Liver (tissue), 9 donors: ENCODE results near the gene BRINP3. TPM values are rescaled to one million over a fixed set of nuclear protein-coding genes. Genes with fewer than 3 reads are reported as not detected.
A peak's percentile ranks its signal among the peaks of the same experiment; 100 is the strongest.

Source experiments
- DNase-seq: peaks from one replicate; pipeline ENCODE4 v3.0.0-alpha.2; 2017; ENCODE audit warnings: low spot score
- H3K27ac ChIP-seq, 2 donors: one replicate each; pipeline ENCODE4 v1.7.0; 2013; ENCODE audit warnings: inconsistent platforms in 2 of 2, low read length in 2 of 2, control low read depth in 1 of 2, low read depth in 1 of 2, mild to moderate bottlenecking in 1 of 2
- H3K27me3 ChIP-seq, 4 donors: one replicate each; pipeline versions ENCODE4 v1.6.1 to v1.7.0; 2013; ENCODE audit warnings: low read length in 3 of 4, inconsistent platforms in 1 of 4, mild to moderate bottlenecking in 1 of 4, moderate library complexity in 1 of 4; ENCODE audit not compliant: control insufficient read depth in 4 of 4, insufficient read depth in 4 of 4
- H3K36me3 ChIP-seq, 4 donors: one replicate each; pipeline versions ENCODE4 v1.6.1 to v1.7.0; 2013; ENCODE audit warnings: low read length in 3 of 4, mild to moderate bottlenecking in 3 of 4, low read depth in 1 of 4, moderate library complexity in 1 of 4; ENCODE audit not compliant: control insufficient read depth in 4 of 4, insufficient read depth in 3 of 4
- H3K4me1 ChIP-seq, 4 donors: one replicate each; pipeline versions ENCODE4 v1.6.1 to v1.7.0; 2013; ENCODE audit warnings: low read length in 3 of 4, mild to moderate bottlenecking in 3 of 4, moderate library complexity in 1 of 4; ENCODE audit not compliant: control insufficient read depth in 4 of 4, insufficient read depth in 4 of 4
- H3K4me3 ChIP-seq, 3 donors: one replicate each; pipeline versions ENCODE4 v1.6.1 to v1.7.0; 2013; ENCODE audit warnings: low read length in 3 of 3, control low read depth in 1 of 3, low read depth in 1 of 3, mild to moderate bottlenecking in 1 of 3
- H3K9ac ChIP-seq, 2 donors: one replicate each; pipeline ENCODE4 v1.7.0; 2013; ENCODE audit warnings: low read length in 2 of 2, mild to moderate bottlenecking in 2 of 2, moderate library complexity in 2 of 2, control low read depth in 1 of 2, low read depth in 1 of 2
- H3K9me3 ChIP-seq, 4 donors: one replicate each; pipeline versions ENCODE4 v1.6.1 to v1.7.0; 2013; ENCODE audit warnings: low read length in 3 of 4; ENCODE audit not compliant: control insufficient read depth in 4 of 4
- ATF3 ChIP-seq: IDR thresholded peaks from 2 replicates; pipeline ENCODE4 v1.6.1; 2016; ENCODE audit warnings: antibody characterized with exemption
- CTCF ChIP-seq: fragments of 150-350 bp; IDR thresholded peaks from 2 replicates; pipeline ENCODE4 v1.5.1; 2017; ENCODE audit warnings: improper control_type of control experiment, low read depth, low read length; ENCODE audit not compliant: missing input control
- EGR1 ChIP-seq, 2 donors: IDR thresholded peaks; 2 replicates each; pipeline ENCODE4 v1.6.1; 2016 to 2018; ENCODE audit warnings: antibody characterized with exemption in 2 of 2, low read depth in 2 of 2
- FOXA1 ChIP-seq: IDR thresholded peaks from 2 replicates; pipeline ENCODE4 v1.6.1; 2016; ENCODE audit warnings: antibody characterized with exemption
- FOXA2 ChIP-seq: IDR thresholded peaks from 2 replicates; pipeline ENCODE4 v1.6.1; 2016; ENCODE audit warnings: antibody characterized with exemption
- GABPA ChIP-seq, 2 donors: IDR thresholded peaks in 1 of 2; conservative IDR thresholded peaks in 1 of 2; 2 replicates each; pipeline ENCODE4 v1.6.1; 2016; ENCODE audit warnings: antibody characterized with exemption in 2 of 2, mild to moderate bottlenecking in 1 of 2, moderate library complexity in 1 of 2
- HNF4A ChIP-seq, 2 donors: conservative IDR thresholded peaks; 2 replicates each; pipeline ENCODE4 v1.6.1; 2016; ENCODE audit warnings: antibody characterized with exemption in 2 of 2, mild to moderate bottlenecking in 2 of 2
- HNF4G ChIP-seq: IDR thresholded peaks from 2 replicates; pipeline ENCODE4 v1.6.1; 2016; ENCODE audit warnings: antibody characterized with exemption
- JUND ChIP-seq, 2 donors: IDR thresholded peaks; 2 replicates each; pipeline ENCODE4 v1.6.1; 2016; ENCODE audit warnings: antibody characterized with exemption in 2 of 2
- MAX ChIP-seq: IDR thresholded peaks from 2 replicates; pipeline ENCODE4 v1.6.1; 2016; ENCODE audit warnings: antibody characterized with exemption
- NR2F2 ChIP-seq: IDR thresholded peaks from 2 replicates; pipeline ENCODE4 v1.6.1; 2016; ENCODE audit warnings: antibody characterized with exemption
- RAD21 ChIP-seq, 2 donors: IDR thresholded peaks; 2 replicates each; pipeline ENCODE4 v1.6.1; 2016; ENCODE audit warnings: antibody characterized with exemption in 2 of 2, mild to moderate bottlenecking in 2 of 2
- REST ChIP-seq: IDR thresholded peaks from 2 replicates; pipeline ENCODE4 v1.6.1; 2016; ENCODE audit warnings: antibody characterized with exemption, mild to moderate bottlenecking
- RXRA ChIP-seq, 2 donors: IDR thresholded peaks; 2 replicates each; pipeline ENCODE4 v1.6.1; 2017 to 2018; ENCODE audit warnings: antibody characterized with exemption in 2 of 2, mild to moderate bottlenecking in 1 of 2
- SP1 ChIP-seq: IDR thresholded peaks from 2 replicates; pipeline ENCODE4 v1.6.1; 2018; ENCODE audit warnings: antibody characterized with exemption, mild to moderate bottlenecking
- TAF1 ChIP-seq: conservative IDR thresholded peaks from 2 replicates; pipeline ENCODE4 v1.6.1; 2016; ENCODE audit warnings: antibody characterized with exemption, mild to moderate bottlenecking
- YY1 ChIP-seq: IDR thresholded peaks from 2 replicates; pipeline ENCODE4 v1.6.1; 2016; ENCODE audit warnings: antibody characterized with exemption, mild to moderate bottlenecking
- ZBTB33 ChIP-seq: IDR thresholded peaks from 2 replicates; pipeline ENCODE4 v1.6.1; 2016; ENCODE audit warnings: antibody characterized with exemption
- WGBS: extraction: QIAGEN DNeasy Blood & Tissue Kit; methylation state at CpG from one replicate; pipeline ENCODE4 v1.1.7; 2013; 5-methylcytosine and 5-hydroxymethylcytosine counted together
- polyA plus RNA-seq, 2 donors: library from polyadenylated mRNA; stranded (reverse) in 1 of 2; unstranded in 1 of 2; fragments of 200-250 nt in 1 of 2; fragments of >200 nt in 1 of 2; fragmentation: Nextera tagmentation in 1 of 2; extraction: Ambion mirVana in 1 of 2; gene quantifications; one replicate each; pipeline versions ENCODE4 v1.2.1 to v1.2.3, GENCODE V29; 2013 to 2015
- total RNA-seq, 2 donors: library from RNA; depleted of rRNA; stranded (reverse); fragments of >200 nt; gene quantifications; one replicate each; pipeline ENCODE4 v1.2.3, GENCODE V29; 2014
- donor health status: healthy.
- donor health status: healthy.
- donor health status: healthy.
- donor health status: healthy.
- donor health status: healthy.

The BRINP3 gene
- total RNA-seq: not detected
- under 1 TPM in 1 of 2 donors, not detected in 1; 0.02 TPM for polyA plus RNA-seq

GRCh38 chr1:190477762-190478148, at the start of gene BRINP3:
Gene BRINP3 (minus strand): TSS chr1:190477864.
- TF ChIP-seq MAX (no peak), FOXA2 (no peak), RAD21 (IDR thresholded peaks at IDR 0.05) (no peak), RXRA (IDR thresholded peaks at IDR 0.05) (no peak), HNF4A (conservative IDR thresholded peaks at IDR 0.05) (no peak), ZBTB33 (no peak), EGR1 (IDR thresholded peaks at IDR 0.05; ENCODE audit: low read depth in 2 of 2) (no peak), GABPA (IDR thresholded peaks at IDR 0.05 in 1 of 2, conservative IDR thresholded peaks at IDR 0.05 in 1 of 2) (no peak), FOXA1 (no peak), JUND (IDR thresholded peaks at IDR 0.05) (no peak), SP1 (no peak), REST (no peak), YY1 (no peak), NR2F2 (no peak), CTCF (no peak), ATF3 (no peak), TAF1 (no peak)
- peaks cover 0 to 24% (median 9%) of the 10 kb centered on the region in 4 donors for H3K27me3 ChIP-seq
- H3K9ac ChIP-seq: no peak within 1 kb of the TSS
- no peaks in the 10 kb centered on the region for H3K36me3 ChIP-seq
- WGBS: 3% methylated on average over 4 of the region's 4 CpGs
- no peak within 1 kb of the TSS for H3K27ac ChIP-seq
- DNase-seq: no peak
- H3K4me3 ChIP-seq: peak within 1 kb of the TSS in 1 of 3 donors; percentile 32
- peaks cover 0 to 12% (median 9%) of the 10 kb centered on the region in 4 donors for H3K4me1 ChIP-seq
- H3K9me3 ChIP-seq: no peaks in the 10 kb centered on the region

- no peaks in the 10 kb centered on the region for H3K27me3 ChIP-seq
- H3K27ac ChIP-seq: no peak overlapping the region
- TF ChIP-seq REST (no peak), HNF4A (conservative IDR thresholded peaks at IDR 0.05) (no peak), FOXA2 (no peak), RXRA (IDR thresholded peaks at IDR 0.05) (no peak), MAX (no peak), HNF4G (no peak), NR2F2 (no peak), RAD21 (IDR thresholded peaks at IDR 0.05) (no peak), SP1 (no peak), JUND (IDR thresholded peaks at IDR 0.05) (no peak), EGR1 (IDR thresholded peaks at IDR 0.05; ENCODE audit: low read depth in 2 of 2) (no peak), CTCF (no peak)
- no peaks in the 10 kb centered on the region for H3K4me1 ChIP-seq
- H3K36me3 ChIP-seq: no peaks in the 10 kb centered on the region
- H3K9ac ChIP-seq: no peak overlapping the region
- H3K9me3 ChIP-seq: no peaks in the 10 kb centered on the region
- 79% methylated on average over 2 of the region's 2 CpGs for WGBS
- DNase-seq: no peak
- H3K4me3 ChIP-seq: no peak overlapping the region
Observed at GRCh38 chr1:190511554-190511953, 33.9 kb upstream of the BRINP3 start.
